Nephron (organoid): ENCODE measurements around the gene ZNF281.

Source experiments
- H3K27ac Mint-ChIP-seq, 3 experiments: 2 replicates each; pipeline ENCODE4 v1.8.0; 2020; ENCODE audit warnings: mixed read lengths in 3 of 3, mild to moderate bottlenecking in 2 of 3, moderate library complexity in 1 of 3
- H3K27me3 Mint-ChIP-seq: 2 replicates; pipeline ENCODE4 v1.8.0; 2021; ENCODE audit warnings: low read depth, mild to moderate bottlenecking, moderate library complexity, mixed read lengths
- H3K36me3 Mint-ChIP-seq: 2 replicates; pipeline ENCODE4 v1.8.0; 2020; ENCODE audit warnings: low read depth, mixed read lengths
- H3K4me1 Mint-ChIP-seq: 2 replicates; pipeline ENCODE4 v1.8.0; 2020; ENCODE audit warnings: mixed read lengths
- H3K4me3 Mint-ChIP-seq, 3 experiments: 2 replicates each; pipeline ENCODE4 v1.8.0; 2020; ENCODE audit warnings: mild to moderate bottlenecking in 3 of 3, mixed read lengths in 3 of 3, moderate library complexity in 2 of 3
- H3K9me3 Mint-ChIP-seq: 2 replicates; pipeline ENCODE4 v1.8.0; 2020; ENCODE audit warnings: mixed read lengths
- TF ChIP-seq, protein P1 (sequence below), 3 experiments: fragments of 200-600 bp; sonication (generic); IDR thresholded peaks; one replicate each; pipeline ENCODE4 v1.5.0; 2021; ENCODE audit warnings: antibody characterized with exemption in 3 of 3; ENCODE audit not compliant: unreplicated experiment in 3 of 3

Gene ZNF281

DNA sequence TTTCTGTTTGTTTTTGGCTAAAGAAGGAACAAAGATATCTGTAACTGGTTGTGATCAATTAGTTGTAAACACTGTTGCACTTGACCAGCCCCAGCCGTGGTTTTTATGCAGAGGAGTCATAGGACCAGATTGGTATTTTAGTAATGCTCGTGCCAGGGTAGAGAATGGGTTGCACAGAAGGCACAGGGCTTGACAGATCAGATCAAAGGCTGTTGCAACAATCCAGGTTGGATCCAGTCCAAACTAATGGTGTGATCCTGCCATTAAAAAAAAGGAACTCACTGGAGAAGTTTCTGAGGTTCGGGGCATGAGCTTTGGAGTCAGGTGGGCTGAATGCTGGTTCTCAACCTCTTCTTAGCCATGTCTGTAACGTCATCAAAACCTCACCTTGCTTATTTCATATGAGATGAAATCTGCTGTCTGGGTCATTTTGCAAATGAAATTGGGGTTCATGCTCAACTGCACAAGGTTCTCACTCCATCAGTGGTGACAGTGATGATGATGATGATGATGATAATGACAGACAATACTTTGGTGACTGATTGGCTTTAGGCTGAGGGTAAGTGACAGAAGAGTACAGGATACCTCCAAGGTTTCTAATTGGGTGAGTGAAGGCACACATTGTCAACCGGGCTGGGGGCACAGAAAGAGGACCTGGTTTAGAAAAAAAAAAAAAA lies 43.1 kb downstream of the ZNF281 start:
- Mint-ChIP-seq H3K36me3 (no peaks in the 10 kb centered on the region), H3K9me3 (no peaks in the 10 kb centered on the region), H3K27ac (no peak overlapping the region), H3K4me1 (peaks cover 22% of the 10 kb centered on the region), H3K27me3 (peaks cover 3% of the 10 kb centered on the region), H3K4me3 (no peak overlapping the region)
- TF ChIP-seq, protein P1, sequence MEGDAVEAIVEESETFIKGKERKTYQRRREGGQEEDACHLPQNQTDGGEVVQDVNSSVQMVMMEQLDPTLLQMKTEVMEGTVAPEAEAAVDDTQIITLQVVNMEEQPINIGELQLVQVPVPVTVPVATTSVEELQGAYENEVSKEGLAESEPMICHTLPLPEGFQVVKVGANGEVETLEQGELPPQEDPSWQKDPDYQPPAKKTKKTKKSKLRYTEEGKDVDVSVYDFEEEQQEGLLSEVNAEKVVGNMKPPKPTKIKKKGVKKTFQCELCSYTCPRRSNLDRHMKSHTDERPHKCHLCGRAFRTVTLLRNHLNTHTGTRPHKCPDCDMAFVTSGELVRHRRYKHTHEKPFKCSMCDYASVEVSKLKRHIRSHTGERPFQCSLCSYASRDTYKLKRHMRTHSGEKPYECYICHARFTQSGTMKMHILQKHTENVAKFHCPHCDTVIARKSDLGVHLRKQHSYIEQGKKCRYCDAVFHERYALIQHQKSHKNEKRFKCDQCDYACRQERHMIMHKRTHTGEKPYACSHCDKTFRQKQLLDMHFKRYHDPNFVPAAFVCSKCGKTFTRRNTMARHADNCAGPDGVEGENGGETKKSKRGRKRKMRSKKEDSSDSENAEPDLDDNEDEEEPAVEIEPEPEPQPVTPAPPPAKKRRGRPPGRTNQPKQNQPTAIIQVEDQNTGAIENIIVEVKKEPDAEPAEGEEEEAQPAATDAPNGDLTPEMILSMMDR (IDR thresholded peaks at IDR 0.05; ENCODE audit: unreplicated experiment in 3 of 3): no peak

DNA sequence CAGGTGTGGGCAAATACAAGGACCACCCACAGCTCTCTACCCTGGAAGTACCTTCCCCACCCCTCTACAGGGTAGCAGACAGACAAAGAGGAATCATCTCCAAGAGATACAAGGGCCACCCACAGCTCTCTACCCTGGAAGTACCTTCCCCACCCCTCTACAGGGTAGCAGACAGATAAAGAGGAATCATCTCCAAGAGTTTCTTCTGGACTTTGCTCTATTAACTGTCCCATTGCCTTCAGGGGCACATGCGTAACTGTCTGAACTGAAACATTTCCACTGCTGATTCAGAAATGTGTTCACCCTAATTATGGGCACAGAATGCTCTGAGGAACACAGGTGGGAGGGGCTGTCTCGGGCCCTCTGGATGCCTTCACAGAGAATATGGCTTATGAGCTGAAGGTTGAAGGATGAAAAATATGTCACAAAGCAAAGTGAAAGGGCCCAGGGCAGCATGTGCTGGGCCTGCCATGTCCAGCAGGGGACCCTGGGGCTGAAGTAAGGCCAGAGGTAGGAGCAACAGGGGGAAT lies 43.9 kb downstream of the ZNF281 start:
- TF ChIP-seq, protein P1 (IDR thresholded peaks at IDR 0.05; ENCODE audit: unreplicated experiment in 3 of 3): no peak
- Mint-ChIP-seq H3K27ac (no peak overlapping the region), H3K4me1 (peaks cover 22% of the 10 kb centered on the region), H3K27me3 (peaks cover 3% of the 10 kb centered on the region), H3K9me3 (no peaks in the 10 kb centered on the region), H3K4me3 (no peak overlapping the region), H3K36me3 (no peaks in the 10 kb centered on the region)

DNA sequence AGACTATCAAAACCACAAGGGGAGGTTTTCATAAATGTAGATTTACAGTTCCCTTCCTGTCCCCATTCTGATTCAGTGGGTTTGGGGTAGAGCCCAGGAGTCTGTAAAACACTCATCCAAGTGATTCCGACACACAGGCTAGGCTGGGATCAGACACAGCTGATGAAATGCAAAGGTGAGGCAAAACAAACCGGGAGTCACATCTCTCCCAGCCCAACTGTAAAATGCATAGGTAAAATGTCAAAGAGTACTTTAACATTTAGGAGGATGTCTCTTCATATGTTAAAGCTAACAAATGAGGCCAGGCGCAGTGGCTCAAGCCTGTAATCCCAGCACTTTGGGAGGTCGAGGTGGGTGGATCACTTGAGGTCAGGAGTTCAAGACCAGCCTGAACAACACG lies 45.0 kb downstream of the ZNF281 start:
- TF ChIP-seq, protein P1 (IDR thresholded peaks at IDR 0.05; ENCODE audit: unreplicated experiment in 3 of 3): no peak
- Mint-ChIP-seq H3K27me3 (peaks cover 3% of the 10 kb centered on the region), H3K4me3 (no peak overlapping the region), H3K9me3 (no peaks in the 10 kb centered on the region), H3K36me3 (no peaks in the 10 kb centered on the region), H3K4me1 (peaks cover 21% of the 10 kb centered on the region), H3K27ac (peak overlapping the region in 2 of 3 experiments; percentile 31 to 72)

DNA sequence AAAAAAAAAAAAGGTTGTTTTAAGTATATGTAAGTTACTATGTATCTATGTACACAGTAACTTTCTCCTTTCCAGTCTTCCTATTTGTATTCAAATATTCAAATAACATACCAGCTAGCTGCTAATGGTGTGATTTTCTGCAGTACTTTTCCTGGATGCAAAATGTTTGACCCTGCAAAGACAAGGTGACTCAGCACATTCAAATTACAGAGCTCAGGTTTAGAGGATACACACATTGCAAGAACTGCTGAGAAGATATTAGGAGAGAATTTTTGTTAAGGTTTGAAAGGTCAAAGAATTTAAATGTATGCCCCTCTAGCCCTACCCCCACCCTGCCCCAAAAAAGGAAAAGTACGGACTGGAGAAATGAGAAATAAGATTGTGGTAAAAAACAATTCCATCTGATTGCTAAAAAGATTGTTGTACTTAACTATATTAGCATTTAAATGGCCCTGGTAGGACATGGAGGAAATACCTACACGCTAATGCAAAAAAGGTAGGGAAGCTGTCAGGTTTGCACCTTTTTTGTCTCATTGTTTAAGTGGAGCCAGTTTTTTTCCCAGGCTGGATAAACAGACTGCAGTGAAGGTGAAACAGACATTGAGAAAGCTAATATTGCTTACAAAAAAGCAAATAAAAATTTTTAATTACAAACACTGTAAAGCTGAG lies 45.6 kb downstream of the ZNF281 start:
- H3K27ac Mint-ChIP-seq: peak overlapping the region in 2 of 3 experiments; percentile 23 to 72

DNA sequence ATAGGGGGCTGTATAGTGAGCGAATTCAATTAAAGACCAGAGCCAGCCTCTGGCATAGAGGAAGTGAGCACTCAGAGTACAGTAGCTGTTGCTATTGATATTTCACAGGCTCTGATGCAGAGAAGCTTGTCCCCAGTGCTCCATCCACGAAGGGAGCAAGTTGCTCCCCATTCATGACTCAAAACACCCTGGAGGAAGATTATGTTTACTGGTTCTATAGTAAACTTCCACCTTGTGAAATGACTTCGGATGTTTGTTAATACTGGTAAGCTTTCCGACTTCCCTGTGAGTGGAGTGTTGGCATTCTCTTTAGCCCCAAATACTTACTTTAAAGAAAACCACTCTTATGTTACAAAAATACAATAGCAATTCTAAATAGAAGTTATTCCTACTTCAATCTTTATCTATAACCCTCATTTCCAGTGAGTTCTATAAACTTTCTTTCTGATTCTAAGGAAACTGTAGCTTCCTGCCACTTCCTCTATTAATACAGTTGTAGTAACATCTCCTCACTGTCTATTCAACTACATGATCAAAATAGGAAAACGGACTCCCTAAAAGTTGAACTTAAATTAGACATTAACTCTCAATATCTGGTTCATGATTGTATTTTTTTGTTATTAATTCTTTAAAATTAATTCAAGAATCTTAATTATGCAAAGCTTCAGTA lies 46.4 kb downstream of the ZNF281 start:
- Mint-ChIP-seq H3K27ac (no peak overlapping the region), H3K4me1 (peaks cover 9% of the 10 kb centered on the region), H3K36me3 (no peaks in the 10 kb centered on the region), H3K4me3 (no peak overlapping the region), H3K9me3 (no peaks in the 10 kb centered on the region), H3K27me3 (peaks cover 3% of the 10 kb centered on the region)
- TF ChIP-seq, protein P1 (IDR thresholded peaks at IDR 0.05; ENCODE audit: unreplicated experiment in 3 of 3): no peak

More for the DNA sequence above, 45.6 kb downstream of the ZNF281 start:
- Mint-ChIP-seq H3K4me1 (peaks cover 16% of the 10 kb centered on the region), H3K27me3 (peaks cover 3% of the 10 kb centered on the region), H3K4me3 (no peak overlapping the region), H3K9me3 (no peaks in the 10 kb centered on the region), H3K36me3 (no peaks in the 10 kb centered on the region)
- TF ChIP-seq, protein P1 (IDR thresholded peaks at IDR 0.05; ENCODE audit: unreplicated experiment in 3 of 3): no peak
